Liver (tissue), 10 donors: ENCODE measurements around the gene FRRS1. TPM values are rescaled to one million over a fixed set of nuclear protein-coding genes. Genes with fewer than 3 reads are reported as not detected.
A peak's percentile ranks its signal among the peaks of the same experiment; 100 is the strongest.

ENCODE experiments used
- DNase-seq: peaks from one replicate; pipeline ENCODE4 v3.0.0-alpha.2; 2017; ENCODE audit warnings: low spot score
- H3K27ac ChIP-seq, 2 donors: one replicate each; pipeline ENCODE4 v1.7.0; 2013; ENCODE audit warnings: inconsistent platforms in 2 of 2, low read length in 2 of 2, control low read depth in 1 of 2, low read depth in 1 of 2, mild to moderate bottlenecking in 1 of 2
- H3K27me3 ChIP-seq, 4 donors: one replicate each; pipeline versions ENCODE4 v1.6.1 to v1.7.0; 2013; ENCODE audit warnings: low read length in 3 of 4, inconsistent platforms in 1 of 4, mild to moderate bottlenecking in 1 of 4, moderate library complexity in 1 of 4; ENCODE audit not compliant: control insufficient read depth in 4 of 4, insufficient read depth in 4 of 4
- H3K36me3 ChIP-seq, 4 donors: one replicate each; pipeline versions ENCODE4 v1.6.1 to v1.7.0; 2013; ENCODE audit warnings: low read length in 3 of 4, mild to moderate bottlenecking in 3 of 4, low read depth in 1 of 4, moderate library complexity in 1 of 4; ENCODE audit not compliant: control insufficient read depth in 4 of 4, insufficient read depth in 3 of 4
- H3K4me1 ChIP-seq, 4 donors: one replicate each; pipeline versions ENCODE4 v1.6.1 to v1.7.0; 2013; ENCODE audit warnings: low read length in 3 of 4, mild to moderate bottlenecking in 3 of 4, moderate library complexity in 1 of 4; ENCODE audit not compliant: control insufficient read depth in 4 of 4, insufficient read depth in 4 of 4
- H3K4me3 ChIP-seq, 3 donors: one replicate each; pipeline versions ENCODE4 v1.6.1 to v1.7.0; 2013; ENCODE audit warnings: low read length in 3 of 3, control low read depth in 1 of 3, low read depth in 1 of 3, mild to moderate bottlenecking in 1 of 3
- H3K9ac ChIP-seq, 2 donors: one replicate each; pipeline ENCODE4 v1.7.0; 2013; ENCODE audit warnings: low read length in 2 of 2, mild to moderate bottlenecking in 2 of 2, moderate library complexity in 2 of 2, control low read depth in 1 of 2, low read depth in 1 of 2
- H3K9me3 ChIP-seq, 4 donors: one replicate each; pipeline versions ENCODE4 v1.6.1 to v1.7.0; 2013; ENCODE audit warnings: low read length in 3 of 4; ENCODE audit not compliant: control insufficient read depth in 4 of 4
- ATF3 ChIP-seq: IDR thresholded peaks from 2 replicates; pipeline ENCODE4 v1.6.1; 2016; ENCODE audit warnings: antibody characterized with exemption
- CTCF ChIP-seq: fragments of 150-350 bp; IDR thresholded peaks from 2 replicates; pipeline ENCODE4 v1.5.1; 2017; ENCODE audit warnings: improper control_type of control experiment, low read depth, low read length; ENCODE audit not compliant: missing input control
- FOXA1 ChIP-seq: IDR thresholded peaks from 2 replicates; pipeline ENCODE4 v1.6.1; 2016; ENCODE audit warnings: antibody characterized with exemption
- FOXA2 ChIP-seq: IDR thresholded peaks from 2 replicates; pipeline ENCODE4 v1.6.1; 2016; ENCODE audit warnings: antibody characterized with exemption
- HNF4G ChIP-seq: IDR thresholded peaks from 2 replicates; pipeline ENCODE4 v1.6.1; 2016; ENCODE audit warnings: antibody characterized with exemption
- MAX ChIP-seq: IDR thresholded peaks from 2 replicates; pipeline ENCODE4 v1.6.1; 2016; ENCODE audit warnings: antibody characterized with exemption
- NR2F2 ChIP-seq: IDR thresholded peaks from 2 replicates; pipeline ENCODE4 v1.6.1; 2016; ENCODE audit warnings: antibody characterized with exemption
- REST ChIP-seq: IDR thresholded peaks from 2 replicates; pipeline ENCODE4 v1.6.1; 2016; ENCODE audit warnings: antibody characterized with exemption, mild to moderate bottlenecking
- TAF1 ChIP-seq: conservative IDR thresholded peaks from 2 replicates; pipeline ENCODE4 v1.6.1; 2016; ENCODE audit warnings: antibody characterized with exemption, mild to moderate bottlenecking
- WGBS: extraction: QIAGEN DNeasy Blood & Tissue Kit; methylation state at CpG from one replicate; pipeline ENCODE4 v1.1.7; 2013; 5-methylcytosine and 5-hydroxymethylcytosine counted together
- polyA plus RNA-seq, 2 donors: library from polyadenylated mRNA; stranded (reverse) in 1 of 2; unstranded in 1 of 2; fragments of 200-250 nt in 1 of 2; fragments of >200 nt in 1 of 2; fragmentation: Nextera tagmentation in 1 of 2; extraction: Ambion mirVana in 1 of 2; gene quantifications; one replicate each; pipeline versions ENCODE4 v1.2.1 to v1.2.3, GENCODE V29; 2013 to 2015
- small RNA-seq: library from RNA; depleted of rRNA; stranded (forward); fragments of <200 nt; gene quantifications from one replicate; pipeline ENCODE3, GENCODE V24; 2014
- total RNA-seq, 2 donors: library from RNA; depleted of rRNA; stranded (reverse); fragments of >200 nt; gene quantifications; one replicate each; pipeline ENCODE4 v1.2.3, GENCODE V29; 2014
- donor health status: healthy.
- donor health status: healthy.
- donor health status: healthy.
- donor health status: healthy.
- donor health status: healthy.

FRRS1 gene
- total and polyA plus RNA-seq, 4 donors = 2.7 to 87.4 (median 30.4) TPM

- Histone ChIP-seq H3K9me3 (no peaks in the 10 kb centered on the region), H3K27me3 (no peaks in the 10 kb centered on the region), H3K4me1 (peaks cover 4 to 42% (median 12%) of the 10 kb centered on the region in 4 donors), H3K4me3 (no peak overlapping the region), H3K36me3 (peaks cover 0 to 11% (median 0%) of the 10 kb centered on the region in 4 donors), H3K27ac (no peak overlapping the region), H3K9ac (no peak overlapping the region)
- TF ChIP-seq NR2F2 (no peak), ATF3 (no peak), CTCF (no peak), FOXA2 (no peak), HNF4G (no peak), REST (no peak)
- 95% methylated on average over 2 of the region's 2 CpGs for WGBS
- DNase-seq = no peak
These were observed 105.9 kb downstream of the FRRS1 start for GRCh38 chr1:99660496-99660895.

GRCh38 chr1:99659755-99660210 lies 106.7 kb downstream of the FRRS1 start:
- Histone ChIP-seq H3K4me1 (peaks cover 6 to 46% (median 13%) of the 10 kb centered on the region in 4 donors), H3K9ac (no peak overlapping the region)
- 69% methylated on average over 2 of the region's 2 CpGs for WGBS

More at GRCh38 chr1:99659755-99660210, 106.7 kb downstream of the FRRS1 start:
- peaks cover 0 to 11% (median 0%) of the 10 kb centered on the region in 4 donors for H3K36me3 ChIP-seq
- peak overlapping the region; percentile 1 to 48 for H3K27ac ChIP-seq
- no peak for TF ChIP-seq FOXA1
- TF ChIP-seq TAF1 = no peak
- no peak for TF ChIP-seq MAX
- no peak for DNase-seq
- no peak overlapping the region for H3K4me3 ChIP-seq
- H3K9me3 ChIP-seq = no peaks in the 10 kb centered on the region
- no peaks in the 10 kb centered on the region for H3K27me3 ChIP-seq

Small RNA genes within 50 kb of the gene (small RNA-seq; reads per million reads assigned to genes)
- gene RF00019 (not detected), gene RNU4-75P (not detected)

Other genes starting within 250 kb of the FRRS1 start
- gene PALMD, start 120.5 kb downstream of the FRRS1 start, total RNA-seq = 10 to 100 TPM; 18.3 to 20.6 TPM
- gene PALMD, start 120.5 kb downstream of the FRRS1 start, polyA plus RNA-seq = 10 to 100 TPM in 1 of 2 donors, 1 to 10 TPM in 1; 9.7 to 24.0 TPM
- gene AGL, start 83.7 kb upstream of the FRRS1 start, total RNA-seq = 10 to 100 TPM; 16.9 to 78.5 TPM
- 10 to 100 TPM; 10.1 to 23.0 TPM for gene AGL, start 83.7 kb upstream of the FRRS1 start, polyA plus RNA-seq
- gene SLC35A3, start 203.4 kb upstream of the FRRS1 start, total RNA-seq = 10 to 100 TPM; 14.1 to 35.1 TPM
- gene SLC35A3, start 203.4 kb upstream of the FRRS1 start, polyA plus RNA-seq = 10 to 100 TPM; 12.1 to 14.8 TPM